Panc1 (cell line): ENCODE data around the gene SPRING1. TPM values are rescaled to one million over a fixed set of nuclear protein-coding genes. Genes with fewer than 3 reads are reported as not detected.

Experiments used
- ATAC-seq: fragments of 200-7000 bp; cut with Tn5 transposase; 2 replicates; pipeline ENCODE4 v1.9.1; 2020; ENCODE audit warnings: mild to moderate bottlenecking, moderate library complexity
- BruUV-seq: library from RNA; stranded (reverse); fragments of 400-500 nt; replicated peaks from 2 replicates; lab custom pipeline; 2021; lab: Mats Ljungman, UMichigan
- CTCF ChIA-PET: fragments of 300-600 bp; sonication (Branson Sonifier 250); formaldehyde crosslinking; loops from one replicate; lab custom pipeline; 2022; ENCODE audit warnings: antibody characterized with exemption; lab: Charles Lee
- POLR2A ChIA-PET: fragments of 300-600 bp; sonication (Branson Sonifier 250); formaldehyde crosslinking; loops from one replicate; lab custom pipeline; 2022; ENCODE audit warnings: antibody characterized with exemption; lab: Charles Lee
- DNase-seq: peaks from one replicate; pipeline ENCODE4 v3.0.0-alpha.2; 2010; ENCODE audit warnings: low read depth, low spot score
- H3K27ac ChIP-seq: 2 replicates; pipeline ENCODE4 v1.5.1; 2011; ENCODE audit warnings: mild to moderate bottlenecking, low read length, inconsistent platforms
- H3K27me3 ChIP-seq: fragments of 200-500 bp; sonication (Bioruptor generic); 2 replicates; pipeline ENCODE4 v1.6.0; 2014; ENCODE audit warnings: low read length, inconsistent platforms; ENCODE audit not compliant: control insufficient read depth, insufficient read depth
- H3K36me3 ChIP-seq: fragments of 200-500 bp; sonication (Bioruptor generic); 2 replicates; pipeline ENCODE4 v1.5.1; 2014; ENCODE audit warnings: inconsistent platforms, mild to moderate bottlenecking, low read length, moderate library complexity; ENCODE audit not compliant: control insufficient read depth, insufficient read depth
- H3K4me1 ChIP-seq: 2 replicates; pipeline ENCODE4 v1.5.1; 2011; ENCODE audit warnings: inconsistent platforms, mild to moderate bottlenecking, low read length, moderate library complexity; ENCODE audit not compliant: control insufficient read depth, insufficient read depth
- H3K4me3 ChIP-seq, 2 experiments: 2 replicates each; pipeline ENCODE4 v1.5.1; 2011 to 2012; ENCODE audit warnings: low read depth in 2 of 2, low read length in 2 of 2, mild to moderate bottlenecking in 2 of 2, inconsistent platforms in 1 of 2, moderate library complexity in 1 of 2
- H3K9me3 ChIP-seq: fragments of 200-500 bp; sonication (Bioruptor generic); 2 replicates; pipeline ENCODE4 v1.5.1; 2014; ENCODE audit warnings: low read depth, mild to moderate bottlenecking, inconsistent platforms, low read length, moderate library complexity; ENCODE audit not compliant: control insufficient read depth, insufficient read depth
- CTCF ChIP-seq: fragments of 450-650 bp; IDR thresholded peaks from 2 replicates; pipeline ENCODE4 v1.5.1; 2017; ENCODE audit warnings: mild to moderate bottlenecking
- POLR2AphosphoS5 ChIP-seq: IDR thresholded peaks from 2 replicates; pipeline ENCODE4 v1.6.1; 2012; ENCODE audit warnings: mild to moderate bottlenecking, low read depth, low read length, moderate library complexity
- REST ChIP-seq, 2 experiments: IDR thresholded peaks; 2 replicates each; pipeline ENCODE4 v1.6.1; 2011 to 2012; ENCODE audit warnings: low read depth in 2 of 2, control low read depth in 1 of 2, low read length in 1 of 2, mild to moderate bottlenecking in 1 of 2, moderate library complexity in 1 of 2; ENCODE audit not compliant: insufficient read depth in 1 of 2
- SIN3A ChIP-seq: IDR thresholded peaks from 2 replicates; pipeline ENCODE4 v1.6.1; 2012; ENCODE audit warnings: low read depth, mild to moderate bottlenecking, low read length, moderate library complexity, borderline replicate concordance; ENCODE audit not compliant: insufficient read depth
- TCF7L2 ChIP-seq: IDR thresholded peaks from 2 replicates; pipeline ENCODE4 v1.6.1; 2011; ENCODE audit warnings: mild to moderate bottlenecking, low read depth, low read length, inconsistent platforms
- in situ Hi-C: cut with HindIII; loops from 2 replicates; pipeline ENCODE4 v1.10.0; 2016; ENCODE audit warnings: low sequenced_read_pairs, low pct_unique_long_range_greater_than_20kb
- intact Hi-C: fragments of 100-400 bp; cut with micrococcal nuclease; formaldehyde crosslinking; loops from one replicate; pipeline ENCODE4 v1.10.0; 2022; ENCODE audit not compliant: unreplicated experiment
- total RNA-seq: library from RNA; stranded (reverse); gene quantifications from one replicate; pipeline ENCODE4 v1.2.1, GENCODE V29; 2021; ENCODE audit not compliant: unreplicated experiment

Gene SPRING1
- total RNA-seq, 1 experiment from 2014 or later: 71.1 TPM

- TF ChIP-seq REST (IDR thresholded peaks at IDR 0.05; ENCODE audit: insufficient read depth in 1 of 2, low read depth in 2 of 2, low read length in 1 of 2) (no peak), POLR2AphosphoS5 (no peak), TCF7L2 (no peak), CTCF (no peak), SIN3A (no peak)
- Histone ChIP-seq H3K4me3 (no peak overlapping the region), H3K27me3 (no peaks in the 10 kb centered on the region), H3K9me3 (no peaks in the 10 kb centered on the region), H3K4me1 (peaks cover 17% of the 10 kb centered on the region), H3K36me3 (peaks cover 2% of the 10 kb centered on the region; the same call in 1 of the 2 replicates), H3K27ac (no peak overlapping the region)
- BruUV-seq: no TSS peak
- in situ Hi-C loops (no loop called here), intact Hi-C loops (loop anchor here (10.0 kb wide), 1 partner anchor 151 kb away; the partner anchor contains the start of gene HRK)
- ChIA-PET POLR2A (no interaction called here), CTCF (no interaction called here)
- ATAC-seq (no peak), DNase-seq (no peak)
Measured at GRCh38 chr12:116734156-116734768, 3.6 kb downstream of the SPRING1 start.

GRCh38 chr12:116731801-116732200 lies 6.1 kb downstream of the SPRING1 start:
- no peak overlapping the region for H3K27ac ChIP-seq
- H3K27me3 ChIP-seq: no peaks in the 10 kb centered on the region
- TF ChIP-seq REST (IDR thresholded peaks at IDR 0.05; ENCODE audit: insufficient read depth in 1 of 2, low read depth in 2 of 2, low read length in 1 of 2) (no peak), CTCF (no peak), SIN3A (no peak), TCF7L2 (no peak), POLR2AphosphoS5 (no peak)
- peaks cover 16% of the 10 kb centered on the region for H3K4me1 ChIP-seq
- DNase-seq: no peak
- H3K9me3 ChIP-seq: no peaks in the 10 kb centered on the region
- POLR2A ChIA-PET: no interaction called here
- CTCF ChIA-PET: no interaction called here
- no TSS peak for BruUV-seq
- no peak; the same call in 1 of the 2 replicates for ATAC-seq
- intact Hi-C loops: loop anchor here (10.0 kb wide), 1 partner anchor 153 kb away; the partner anchor contains the start of gene HRK
- H3K36me3 ChIP-seq: no peaks in the 10 kb centered on the region
- in situ Hi-C loops: no loop called here
- no peak overlapping the region for H3K4me3 ChIP-seq
